Kidney (tissue), 14 donors: ENCODE data around the gene ZNF786. TPM values are rescaled to one million over a fixed set of nuclear protein-coding genes. Genes with fewer than 3 reads are reported as not detected.

Experiments
- DNase-seq, 5 donors: peaks; one replicate each; pipeline ENCODE4 v3.0.0-alpha.2; 2013 to 2020
- FAIRE-seq: peaks from 2 replicates; lab custom pipeline; 2012; peaks lifted over from hg19 to GRCh38; lab: Jason Lieb, UNC
- H3K27ac ChIP-seq, 2 donors: one replicate each; pipeline ENCODE4 v1.7.0; 2013; ENCODE audit warnings: low read depth in 2 of 2, low read length in 2 of 2, inconsistent platforms in 1 of 2
- H3K27me3 ChIP-seq: one replicate; pipeline ENCODE4 v1.7.1; 2013; ENCODE audit warnings: low read length, inconsistent platforms; ENCODE audit not compliant: control insufficient read depth, insufficient read depth
- H3K36me3 ChIP-seq, 3 donors: one replicate each; pipeline versions ENCODE4 v1.7.0 to v1.7.1; 2013; ENCODE audit warnings: low read length in 3 of 3, control low read depth in 1 of 3, inconsistent platforms in 1 of 3; ENCODE audit not compliant: insufficient read depth in 3 of 3, control insufficient read depth in 2 of 3
- H3K4me1 ChIP-seq, 3 donors: one replicate each; pipeline versions ENCODE4 v1.7.0 to v1.7.1; 2013; ENCODE audit warnings: low read length in 3 of 3, inconsistent platforms in 1 of 3, low read depth in 1 of 3; ENCODE audit not compliant: control insufficient read depth in 2 of 3, insufficient read depth in 2 of 3
- H3K4me3 ChIP-seq, 3 donors: one replicate each; pipeline versions ENCODE4 v1.7.0 to v1.8.1; 2013; ENCODE audit warnings: low read length in 3 of 3, control low read depth in 1 of 3, inconsistent platforms in 1 of 3
- H3K9ac ChIP-seq, 3 donors: one replicate each; pipeline versions ENCODE4 v1.7.0 to v1.7.1; 2013; ENCODE audit warnings: low read length in 3 of 3, control low read depth in 1 of 3, inconsistent platforms in 1 of 3
- H3K9me3 ChIP-seq, 3 donors: one replicate each; pipeline versions ENCODE4 v1.7.0 to v1.7.1; 2013; ENCODE audit warnings: low read length in 3 of 3, control low read depth in 1 of 3, inconsistent platforms in 1 of 3; ENCODE audit not compliant: control insufficient read depth in 2 of 3, insufficient read depth in 1 of 3
- CTCF ChIP-seq: IDR thresholded peaks from 3 replicates; pipeline ENCODE4 v1.5.1; 2012; ENCODE audit warnings: mild to moderate bottlenecking, moderate library complexity, borderline replicate concordance; ENCODE audit not compliant: insufficient read depth; ENCODE audit errors: extremely low read depth
- intact Hi-C: fragments of 100-400 bp; cut with DNase I; formaldehyde crosslinking; loops from one replicate; pipeline ENCODE4 v1.11.1; 2022
- polyA plus RNA-seq: library from polyadenylated mRNA; stranded (reverse); fragments of 350-450 nt; fragmentation: Illumina TruSeq; extraction: RNeasy Lipid Tissue Mini Kit (QIAGEN cat#74804); gene quantifications from one replicate; pipeline ENCODE4 v1.2.3, GENCODE V29; 2014; ENCODE audit warnings: low read depth, low replicate concordance; ENCODE audit not compliant: insufficient read depth
- total RNA-seq: library from RNA; stranded (reverse); fragmentation: NEBNext Ultra II Directional; extraction: Animal tissue kit (Norgen Biotek cat#: 25700); gene quantifications from one replicate; pipeline ENCODE4 v1.2.1, GENCODE V29; 2021
- donor health status: control.
- donor health status: control.
- donor health status: control.
- donor health status: control.
- donor health status: control.
- donor health status: DM: yes; HTN: yes; CAD: no.
- donor health status: Normal renal cell carcinoma (clear cell type).

Gene ZNF786
- total and polyA plus RNA-seq, 2 donors from 2014 or later: 2.6 to 8.0 TPM

- Histone ChIP-seq H3K9ac (no peak overlapping the region), H3K27me3 (no peaks in the 10 kb centered on the region), H3K4me3 (no peak overlapping the region), H3K27ac (no peak overlapping the region), H3K9me3 (no peaks in the 10 kb centered on the region), H3K4me1 (no peaks in the 10 kb centered on the region), H3K36me3 (no peaks in the 10 kb centered on the region)
- FAIRE-seq: no peak
- intact Hi-C loops: no loop called here
- no peak for DNase-seq
- no peak for TF ChIP-seq CTCF
These were observed 30.4 kb downstream of the ZNF786 start for GRCh38 chr7:149060156-149060555.

DNA sequence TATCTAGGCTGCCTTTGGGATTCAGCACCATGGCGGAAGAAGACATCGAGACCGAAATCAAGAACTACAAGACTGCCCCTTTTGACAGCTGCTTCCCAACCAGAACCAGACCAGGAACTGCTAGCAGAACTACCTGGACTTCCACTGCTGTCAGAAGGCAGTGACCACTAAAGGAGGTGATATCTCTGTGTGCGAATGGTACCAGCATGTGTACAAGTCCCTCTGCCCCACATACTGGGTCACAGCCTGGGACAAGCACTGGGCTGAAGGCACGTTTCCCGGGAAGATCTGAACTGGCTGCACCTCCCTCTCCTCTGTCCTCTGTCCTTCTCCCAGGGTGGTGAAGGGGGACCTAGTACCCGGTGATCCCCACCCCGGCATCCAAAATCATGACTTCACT lies 36.6 kb downstream of the ZNF786 start:
- FAIRE-seq (no peak), DNase-seq (no peak)
- no peak overlapping the region for H3K9ac ChIP-seq
- H3K27me3 ChIP-seq: no peaks in the 10 kb centered on the region
- no peaks in the 10 kb centered on the region for H3K9me3 ChIP-seq
- H3K4me1 ChIP-seq: no peaks in the 10 kb centered on the region
- no peak overlapping the region for H3K27ac ChIP-seq
- intact Hi-C loops: no loop called here
- no peak for TF ChIP-seq CTCF
- no peak overlapping the region for H3K4me3 ChIP-seq
- no peaks in the 10 kb centered on the region for H3K36me3 ChIP-seq

- FAIRE-seq: no peak
- no peak for DNase-seq
- Histone ChIP-seq H3K27ac (no peak overlapping the region), H3K36me3 (no peaks in the 10 kb centered on the region), H3K4me3 (no peak overlapping the region), H3K9me3 (no peaks in the 10 kb centered on the region), H3K9ac (no peak overlapping the region), H3K4me1 (no peaks in the 10 kb centered on the region), H3K27me3 (no peaks in the 10 kb centered on the region)
- TF ChIP-seq CTCF: no peak
- intact Hi-C loops: no loop called here
These were observed 37.1 kb downstream of the ZNF786 start for GRCh38 chr7:149053384-149053783.

DNA sequence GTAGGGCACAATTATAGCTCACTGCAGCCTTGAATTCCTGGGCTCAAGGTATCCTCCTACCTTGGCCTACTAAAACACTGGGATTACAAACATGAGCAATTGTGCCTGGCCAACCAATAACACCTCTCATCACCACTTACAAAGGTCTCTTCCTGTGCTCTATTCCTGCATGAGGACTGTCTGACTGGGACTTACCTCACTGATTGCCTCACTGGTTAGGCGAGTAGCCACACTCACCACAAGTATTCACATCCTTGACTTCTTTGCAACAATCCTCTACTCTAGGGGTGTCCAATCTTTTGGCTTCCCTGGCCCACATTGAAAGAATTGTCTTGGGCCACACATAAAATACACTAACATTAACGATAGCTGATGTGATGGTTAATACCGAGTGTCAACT lies 39.6 kb downstream of the ZNF786 start:
- Histone ChIP-seq H3K27ac (no peak overlapping the region), H3K27me3 (no peaks in the 10 kb centered on the region), H3K4me1 (no peaks in the 10 kb centered on the region), H3K9ac (no peak overlapping the region), H3K4me3 (no peak overlapping the region), H3K36me3 (no peaks in the 10 kb centered on the region), H3K9me3 (no peaks in the 10 kb centered on the region)
- FAIRE-seq (no peak), DNase-seq (no peak)
- intact Hi-C loops: no loop called here
- no peak for TF ChIP-seq CTCF
